ENCODE measurements around the gene ZCCHC7.
"Not testable (repeated sequence)": the region's sequence is repeated elsewhere in the genome, so short reads cannot be mapped to it uniquely, and the experiment has no call there.

ZCCHC7 gene

GRCh38 chr9:37203456-37203855 is 83.1 kb downstream of the ZCCHC7 start:
- H3K4me3 ChIP-seq (ENCODE audit: low read depth, low read length), result not testable (repeated sequence)

DNA sequence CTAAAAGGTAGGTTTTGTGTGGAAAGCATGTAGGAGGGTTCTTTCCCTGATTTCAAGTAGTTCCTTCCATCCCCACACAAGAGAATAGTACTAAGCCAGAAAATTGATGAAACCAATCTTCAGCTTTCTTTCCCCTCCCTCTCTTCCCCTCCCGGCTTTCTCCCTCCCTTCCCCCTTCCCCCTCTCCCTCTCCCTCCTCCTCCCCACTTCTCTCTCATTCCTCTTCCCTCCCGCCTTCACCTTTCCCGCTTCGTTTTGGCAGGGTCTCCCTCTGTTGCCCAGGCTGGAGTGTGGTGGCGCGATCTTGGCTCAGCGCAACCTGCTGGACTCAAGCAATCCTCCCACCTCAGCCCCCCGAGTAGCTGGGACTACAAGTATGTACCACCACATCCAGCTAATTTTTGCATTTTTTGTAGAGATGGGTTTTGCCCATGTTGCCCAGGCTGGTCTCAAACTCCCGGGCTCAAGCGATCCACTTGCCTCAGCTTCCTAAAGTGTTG is 85.8 kb downstream of the ZCCHC7 start:
- no peak overlapping the region for H3K4me3 ChIP-seq (ENCODE audit: low read depth, low read length)

DNA sequence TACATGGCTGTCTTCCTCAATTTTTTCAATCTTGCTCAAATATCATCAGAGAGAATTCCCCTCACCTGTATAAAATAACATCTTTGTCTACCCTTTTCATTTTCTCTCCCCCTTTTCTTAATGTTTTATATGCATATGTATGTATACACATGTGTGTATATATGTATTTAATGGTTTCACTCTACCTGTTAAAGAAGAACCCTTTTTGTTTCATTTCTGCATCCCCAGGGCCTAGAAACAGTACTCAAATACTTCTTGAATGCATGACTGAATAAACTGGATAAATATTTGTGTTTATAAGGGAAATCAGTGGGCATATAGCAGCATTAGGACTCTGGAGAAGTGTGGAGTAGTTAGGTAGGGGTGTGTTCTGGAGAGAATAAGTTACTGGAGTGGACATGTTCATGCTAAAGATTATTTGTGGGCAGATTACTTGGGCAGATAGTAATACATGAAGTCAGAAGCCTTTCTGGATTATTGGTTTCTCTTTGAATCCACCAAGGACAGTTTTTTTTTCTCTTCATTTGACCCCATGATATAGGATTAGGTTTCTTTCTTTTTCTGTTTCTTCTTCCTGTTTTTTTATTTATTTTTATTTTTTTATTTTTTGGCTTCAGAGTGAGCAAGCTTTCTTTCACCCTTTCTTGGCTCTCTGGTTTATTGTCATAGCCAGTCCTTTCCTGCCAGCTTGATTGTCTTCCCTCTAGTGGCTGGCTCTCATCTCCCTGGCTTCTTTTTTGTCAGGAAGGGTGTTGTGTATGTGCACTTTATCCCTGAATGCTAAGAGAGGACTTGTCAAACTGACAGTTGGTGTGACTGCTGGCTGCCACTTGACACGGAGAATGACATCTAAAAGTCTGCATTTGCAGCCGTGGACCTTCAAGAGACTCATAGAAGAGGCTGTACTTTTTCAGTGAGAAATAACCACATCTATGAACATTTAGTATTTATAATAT is 89.3 kb downstream of the ZCCHC7 start:
- no peak overlapping the region for H3K4me3 ChIP-seq (ENCODE audit: low read depth, low read length)

DNA sequence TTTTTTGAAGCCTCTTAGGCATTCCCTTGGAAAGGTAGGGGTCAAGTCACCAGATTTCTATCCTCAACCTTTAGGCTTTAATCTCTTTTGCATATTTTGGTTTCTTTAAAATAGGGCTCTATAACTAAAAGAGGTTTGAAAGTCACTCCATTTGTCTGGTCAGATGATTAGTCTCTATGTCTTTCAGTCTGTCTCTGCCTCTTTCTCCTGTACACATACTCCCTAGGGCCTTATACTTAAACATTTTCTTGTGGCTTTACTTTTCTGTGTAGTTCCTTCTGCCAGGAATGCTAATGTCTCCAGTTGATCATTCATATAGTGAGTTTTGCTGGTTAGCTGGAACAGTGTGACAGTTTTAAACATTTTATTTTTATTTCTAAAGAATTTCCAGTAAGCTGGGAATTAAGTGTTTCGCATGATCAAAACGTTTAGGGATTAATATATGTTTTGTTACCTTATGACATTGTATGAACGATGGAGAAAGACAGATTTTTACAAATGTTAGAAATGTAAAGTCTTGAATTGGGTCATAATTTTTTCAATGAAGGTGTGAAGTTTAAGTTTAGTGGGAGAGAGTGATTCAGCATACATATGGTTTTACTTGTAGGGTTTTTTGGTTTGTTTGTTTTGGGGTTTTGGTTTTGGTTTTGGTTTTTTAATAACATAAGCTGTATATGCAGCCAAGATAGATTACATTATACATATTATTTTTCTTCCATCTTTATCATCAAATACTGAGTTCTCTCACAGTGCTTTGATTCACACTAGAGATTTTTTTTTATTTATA is 90.6 kb downstream of the ZCCHC7 start:
- no peak overlapping the region for H3K4me3 ChIP-seq (ENCODE audit: low read depth, low read length)

- no peak overlapping the region for H3K4me3 ChIP-seq (ENCODE audit: low read depth, low read length)
Observed at GRCh38 chr9:37212435-37212834, 92.1 kb downstream of the ZCCHC7 start.

- H3K4me3 ChIP-seq (ENCODE audit: low read depth, low read length), result no peak overlapping the region
Observed at GRCh38 chr9:37215381-37215780, 95.0 kb downstream of the ZCCHC7 start.

DNA sequence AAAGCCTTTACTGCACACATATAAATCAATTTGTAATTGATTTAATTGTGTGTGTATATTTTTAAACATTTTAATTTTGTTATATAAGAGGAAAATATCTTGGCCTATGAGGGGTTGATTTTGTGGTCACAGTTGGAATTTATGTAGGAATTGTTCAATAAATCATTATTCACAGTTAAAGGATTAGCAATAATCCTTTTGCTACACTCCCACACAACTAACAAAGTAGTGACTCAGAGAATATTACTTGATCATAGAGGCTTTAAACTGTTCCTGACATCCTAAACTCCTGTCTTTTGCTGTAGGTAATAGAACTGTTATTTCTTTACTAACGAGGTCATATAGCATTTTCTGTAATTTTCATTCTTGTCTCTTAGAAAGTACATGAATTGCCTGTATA is 95.5 kb downstream of the ZCCHC7 start:
- H3K4me3 ChIP-seq (ENCODE audit: low read depth, low read length), result no peak overlapping the region

DNA sequence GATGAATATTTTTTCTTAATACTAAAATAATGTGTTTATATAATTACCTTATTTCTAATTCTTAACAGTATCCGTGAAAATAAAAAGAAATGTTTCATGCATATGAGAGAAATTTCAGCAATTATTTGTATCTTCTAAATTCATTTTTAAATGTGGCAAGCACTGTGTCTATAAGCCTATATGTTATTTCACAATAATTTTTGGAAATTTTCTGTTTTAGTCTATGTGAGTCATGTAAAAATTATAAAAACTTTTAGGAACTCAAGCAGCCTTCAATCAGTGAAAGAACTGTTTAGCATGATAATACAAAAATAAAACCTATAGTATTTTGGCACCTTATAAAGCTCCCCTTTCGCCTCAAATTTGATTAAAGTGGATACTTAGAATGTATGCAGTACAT is 96.8 kb downstream of the ZCCHC7 start:
- no peak overlapping the region for H3K4me3 ChIP-seq (ENCODE audit: low read depth, low read length)

DNA sequence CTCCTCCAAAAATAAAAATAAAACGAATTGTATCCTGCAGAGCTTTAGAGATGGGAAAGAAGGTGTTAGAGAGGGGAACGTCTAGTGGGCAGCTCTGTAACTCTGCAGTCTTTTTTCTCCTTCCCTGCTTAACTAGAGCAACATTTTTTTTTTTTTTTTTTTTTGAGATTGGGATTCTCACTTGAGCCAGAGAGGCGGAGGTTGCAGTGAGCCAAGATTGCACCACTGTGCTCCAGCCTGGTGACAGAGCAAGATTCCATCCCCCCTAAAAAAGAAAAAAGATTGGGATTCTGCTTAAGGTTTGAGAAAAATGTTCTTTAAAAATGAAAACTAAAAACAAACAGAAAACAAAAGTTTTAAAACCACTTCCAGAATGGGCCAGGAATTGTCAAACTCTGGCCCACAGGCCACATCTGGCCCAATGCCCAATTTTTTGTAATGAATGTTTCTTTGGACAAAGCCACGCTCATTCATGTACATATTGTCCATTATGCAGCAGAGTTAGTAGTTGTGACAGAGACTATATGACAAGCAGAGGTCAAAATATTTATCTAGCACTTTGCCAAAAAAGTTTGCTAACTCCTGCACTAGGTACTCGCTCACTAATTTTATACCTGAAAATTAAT is 98.5 kb downstream of the ZCCHC7 start:
- no peak overlapping the region for H3K4me3 ChIP-seq (ENCODE audit: low read depth, low read length)

DNA sequence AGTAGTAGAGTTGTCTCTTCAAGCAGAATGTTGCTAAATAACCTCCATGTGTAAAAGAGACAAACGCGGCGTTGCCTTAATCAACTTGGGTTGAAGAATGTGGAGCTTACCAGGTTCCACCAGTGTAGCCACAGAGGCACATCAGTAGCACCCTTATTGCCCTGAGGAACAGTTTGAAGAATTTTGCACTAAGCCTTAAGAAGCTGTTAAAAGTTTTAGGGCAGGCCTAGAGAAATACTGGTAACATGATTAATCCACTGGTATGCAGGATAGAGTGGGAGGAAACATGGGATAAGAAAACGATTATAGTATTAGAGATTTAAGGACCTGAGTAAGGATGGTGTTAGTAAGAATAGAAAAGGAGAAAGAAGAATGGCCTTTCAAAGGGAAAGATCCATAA is 100.6 kb downstream of the ZCCHC7 start:
- no peak overlapping the region for H3K4me3 ChIP-seq (ENCODE audit: low read depth, low read length)

DNA sequence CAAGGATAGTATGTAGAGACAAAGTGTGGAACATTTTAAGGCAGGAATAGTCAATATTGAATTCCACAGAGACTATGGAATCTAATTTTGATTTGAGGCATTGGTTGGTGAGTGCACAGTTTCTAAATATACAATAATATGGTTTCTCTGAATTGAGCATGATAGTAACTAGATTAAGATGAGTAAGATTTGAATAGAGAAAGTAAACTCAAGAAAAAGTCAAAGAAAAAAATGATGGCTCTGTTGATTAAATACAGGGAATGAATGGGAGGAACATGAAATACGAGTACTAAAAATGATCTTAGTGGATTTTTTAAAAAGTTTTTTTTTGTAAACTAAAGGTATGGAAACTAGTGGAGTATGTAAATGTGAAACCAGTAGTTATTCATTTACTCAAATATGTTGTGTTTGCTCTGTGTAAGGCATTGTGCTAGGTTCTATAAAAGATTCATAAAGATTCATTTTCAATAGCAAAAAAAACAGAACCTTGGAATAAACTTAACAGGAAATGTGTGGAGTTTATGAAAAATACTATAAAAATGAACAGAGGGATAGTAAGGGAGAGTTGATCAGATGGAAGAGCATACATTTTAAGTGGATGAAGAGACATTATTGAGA is 101.2 kb downstream of the ZCCHC7 start:
- H3K4me3 ChIP-seq (ENCODE audit: low read depth, low read length), result no peak overlapping the region

DNA sequence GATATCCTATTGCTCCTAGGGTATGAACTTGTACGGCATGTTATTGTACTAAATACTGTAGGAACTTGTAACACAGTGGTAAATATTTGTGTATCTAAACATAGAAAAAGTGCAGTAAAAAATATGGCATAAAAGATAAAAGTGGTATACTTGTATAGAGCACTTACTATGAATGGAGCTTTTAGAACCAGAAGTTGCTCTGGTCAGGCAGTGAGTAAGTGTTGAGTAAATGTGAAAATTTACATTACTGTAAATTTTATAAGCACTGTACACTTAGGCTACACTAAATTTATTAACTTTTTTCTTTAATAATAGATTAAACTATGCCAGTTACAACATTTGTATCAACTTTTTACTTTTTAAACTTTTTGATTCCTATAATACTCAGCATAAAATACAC is 109.1 kb downstream of the ZCCHC7 start:
- no peak overlapping the region for H3K4me3 ChIP-seq (ENCODE audit: low read depth, low read length)

DNA sequence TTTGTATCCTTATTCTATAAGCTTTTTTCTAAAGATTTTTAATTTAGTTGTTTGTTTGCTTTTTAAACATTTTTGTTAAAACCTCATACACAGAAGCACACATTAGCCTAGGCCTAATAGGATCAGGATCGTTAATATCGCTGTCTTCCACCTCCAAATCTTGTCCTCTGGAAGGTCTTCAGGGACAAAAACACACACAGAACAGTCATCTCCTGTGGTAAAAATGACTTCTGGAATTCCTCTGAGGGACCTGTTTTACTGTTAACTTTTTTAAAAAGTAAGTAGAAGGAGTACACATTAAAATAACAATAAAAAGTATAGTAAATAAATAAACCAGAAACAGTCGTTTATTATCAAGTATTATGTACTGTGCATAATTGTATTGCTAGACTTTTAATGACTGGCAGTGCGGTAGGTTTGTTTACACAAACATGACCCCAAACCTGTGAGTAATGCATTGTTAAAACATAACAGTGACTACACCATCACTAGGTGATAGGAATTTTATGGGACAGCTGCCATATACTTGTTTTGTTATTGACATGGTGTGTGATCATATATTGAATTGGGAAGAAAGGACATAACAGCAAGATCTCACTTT is 109.6 kb downstream of the ZCCHC7 start:
- H3K4me3 ChIP-seq (ENCODE audit: low read depth, low read length), result no peak overlapping the region

- no peak overlapping the region for H3K4me3 ChIP-seq (ENCODE audit: low read depth, low read length)
Observed at GRCh38 chr9:37236822-37237221, 116.4 kb downstream of the ZCCHC7 start.

GRCh38 chr9:37238122-37238521 is 117.7 kb downstream of the ZCCHC7 start:
- no peak overlapping the region for H3K4me3 ChIP-seq (ENCODE audit: low read depth, low read length)

DNA sequence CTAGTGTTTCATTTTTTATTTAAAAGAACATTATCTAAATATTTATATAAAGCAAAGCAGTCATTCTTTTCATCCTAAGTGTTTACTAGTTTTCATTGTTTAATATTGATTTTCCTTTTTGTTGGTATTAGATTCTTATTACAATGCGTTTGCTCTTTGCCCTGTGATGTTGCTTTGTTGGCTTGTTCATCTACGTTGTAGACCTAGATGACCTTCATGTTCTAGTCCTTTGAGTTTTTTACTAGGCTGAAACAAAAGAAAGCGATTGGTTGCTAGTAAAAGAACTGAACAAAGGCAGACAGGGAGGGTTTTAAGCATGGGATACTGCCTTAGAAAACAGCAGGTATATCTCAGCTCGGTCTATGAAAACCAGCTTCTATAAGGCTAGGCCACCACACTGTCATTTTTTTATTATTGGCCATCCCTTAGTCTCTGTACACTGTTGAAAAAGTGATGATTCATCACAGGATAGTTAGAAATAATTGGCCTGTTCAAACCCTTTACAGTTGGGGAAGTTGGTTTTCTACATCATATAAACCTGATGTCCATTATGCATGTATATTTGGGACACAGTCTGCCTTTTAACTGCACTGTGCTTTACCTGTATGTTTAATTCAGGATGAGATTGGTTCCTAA is 119.0 kb downstream of the ZCCHC7 start:
- H3K4me3 ChIP-seq (ENCODE audit: low read depth, low read length), result no peak overlapping the region

GRCh38 chr9:37239921-37240320 is 119.5 kb downstream of the ZCCHC7 start:
- no peak overlapping the region for H3K4me3 ChIP-seq (ENCODE audit: low read depth, low read length)

DNA sequence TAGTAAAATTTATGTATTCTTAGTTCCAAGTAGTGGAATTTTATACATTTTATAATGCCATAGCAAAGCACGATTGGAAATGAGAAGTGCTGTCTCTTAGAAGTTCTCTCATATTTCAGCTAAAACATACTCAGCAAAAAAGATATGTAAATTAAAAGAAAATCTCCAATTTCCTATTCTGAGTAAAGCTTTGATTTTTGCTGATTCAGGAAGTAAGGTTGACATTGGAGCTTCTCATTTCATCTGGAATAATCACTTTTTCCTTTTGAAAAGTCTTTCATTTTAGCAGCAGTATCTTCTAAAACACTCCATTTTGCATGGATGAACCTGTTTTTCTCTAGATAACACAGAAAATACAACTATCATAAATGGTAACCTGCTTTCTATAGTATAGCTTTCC is 121.0 kb downstream of the ZCCHC7 start:
- no peak overlapping the region for H3K4me3 ChIP-seq (ENCODE audit: low read depth, low read length)

DNA sequence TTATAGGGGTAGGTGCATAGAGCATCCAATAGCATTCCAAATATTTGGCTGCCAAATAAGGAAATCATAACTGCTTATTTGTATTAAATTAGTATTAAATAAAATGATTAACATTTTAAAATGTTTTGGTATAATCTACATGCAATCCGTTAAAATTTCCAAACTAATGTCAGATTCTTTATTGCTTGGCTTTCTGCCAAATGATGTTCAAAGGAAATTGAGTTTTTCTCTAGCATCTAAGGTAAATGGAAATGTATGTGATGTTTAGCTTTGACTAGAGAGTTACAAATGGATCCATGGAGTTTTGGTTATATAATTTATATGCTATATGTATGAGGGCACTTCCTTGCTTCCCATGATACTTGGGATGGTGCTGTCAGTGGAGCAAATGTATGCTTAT is 121.7 kb downstream of the ZCCHC7 start:
- H3K4me3 ChIP-seq (ENCODE audit: low read depth, low read length), result no peak overlapping the region

Data from iPS-11a (cell line).